ENCODE results near the gene CNOT10. TPM values are rescaled to one million over a fixed set of nuclear protein-coding genes. Genes with fewer than 3 reads are reported as not detected.

The CNOT10 gene
- total RNA-seq, 1 experiment from 2014 or later = 13.0 TPM

DNA sequence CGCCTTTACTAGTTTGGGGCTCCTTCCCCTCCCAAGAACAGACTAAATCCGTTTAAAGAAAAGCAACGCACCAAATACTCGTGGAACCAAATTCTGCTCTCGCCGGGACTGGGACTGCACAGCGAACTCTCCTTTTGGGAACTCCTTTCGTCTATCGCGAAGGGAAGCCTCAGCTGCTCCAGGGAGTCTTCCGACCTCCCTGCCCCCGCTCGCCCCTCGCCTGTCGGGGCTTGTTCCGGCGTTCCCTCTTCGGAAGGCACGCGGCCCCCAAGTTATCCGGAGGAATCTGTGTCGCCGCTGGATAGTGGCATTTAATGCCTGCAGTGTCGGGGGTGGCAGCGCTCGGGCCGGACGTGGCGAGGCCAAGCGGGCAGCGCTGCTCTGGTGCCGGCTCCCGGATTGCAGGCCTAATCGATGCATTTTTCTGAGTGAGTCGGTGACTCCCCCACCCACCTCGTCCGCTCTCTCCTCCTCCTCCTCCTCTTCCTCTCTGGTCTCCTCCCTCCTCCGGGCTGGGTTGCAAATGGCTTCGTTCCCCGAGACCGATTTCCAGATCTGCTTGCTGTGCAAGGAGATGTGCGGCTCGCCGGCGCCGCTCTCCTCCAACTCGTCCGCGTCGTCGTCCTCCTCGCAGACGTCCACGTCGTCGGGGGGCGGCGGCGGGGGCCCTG, 132.7 kb downstream of the CNOT10 start, which contains the start of gene TRIM71:
TSS of gene TRIM71 (plus strand) at position 440 of the 671 bp plus-strand sequence. CDS start at position 524, 84 bp downstream.
- DNase-seq (ENCODE audit: low spot score) = no peak

DNA sequence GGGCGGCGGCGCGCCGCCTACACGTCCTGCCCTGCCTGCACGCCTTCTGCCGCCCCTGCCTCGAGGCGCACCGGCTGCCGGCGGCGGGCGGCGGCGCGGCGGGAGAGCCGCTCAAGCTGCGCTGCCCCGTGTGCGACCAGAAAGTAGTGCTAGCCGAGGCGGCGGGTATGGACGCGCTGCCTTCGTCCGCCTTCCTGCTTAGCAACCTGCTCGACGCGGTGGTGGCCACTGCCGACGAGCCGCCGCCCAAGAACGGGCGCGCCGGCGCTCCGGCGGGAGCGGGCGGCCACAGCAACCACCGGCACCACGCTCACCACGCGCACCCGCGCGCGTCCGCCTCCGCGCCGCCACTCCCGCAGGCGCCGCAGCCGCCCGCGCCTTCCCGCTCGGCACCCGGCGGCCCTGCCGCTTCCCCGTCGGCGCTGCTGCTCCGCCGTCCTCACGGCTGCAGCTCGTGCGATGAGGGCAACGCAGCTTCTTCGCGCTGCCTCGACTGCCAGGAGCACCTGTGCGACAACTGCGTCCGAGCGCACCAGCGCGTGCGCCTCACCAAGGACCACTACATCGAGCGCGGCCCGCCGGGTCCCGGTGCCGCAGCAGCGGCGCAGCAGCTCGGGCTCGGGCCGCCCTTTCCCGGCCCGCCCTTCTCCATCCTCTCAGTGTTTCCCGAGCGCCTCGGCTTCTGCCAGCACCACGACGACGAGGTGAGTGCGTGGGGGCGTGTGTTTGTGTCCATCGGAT, 133.4 kb downstream of the CNOT10 start:
- DNase-seq (ENCODE audit: low spot score) = no peak

DNA sequence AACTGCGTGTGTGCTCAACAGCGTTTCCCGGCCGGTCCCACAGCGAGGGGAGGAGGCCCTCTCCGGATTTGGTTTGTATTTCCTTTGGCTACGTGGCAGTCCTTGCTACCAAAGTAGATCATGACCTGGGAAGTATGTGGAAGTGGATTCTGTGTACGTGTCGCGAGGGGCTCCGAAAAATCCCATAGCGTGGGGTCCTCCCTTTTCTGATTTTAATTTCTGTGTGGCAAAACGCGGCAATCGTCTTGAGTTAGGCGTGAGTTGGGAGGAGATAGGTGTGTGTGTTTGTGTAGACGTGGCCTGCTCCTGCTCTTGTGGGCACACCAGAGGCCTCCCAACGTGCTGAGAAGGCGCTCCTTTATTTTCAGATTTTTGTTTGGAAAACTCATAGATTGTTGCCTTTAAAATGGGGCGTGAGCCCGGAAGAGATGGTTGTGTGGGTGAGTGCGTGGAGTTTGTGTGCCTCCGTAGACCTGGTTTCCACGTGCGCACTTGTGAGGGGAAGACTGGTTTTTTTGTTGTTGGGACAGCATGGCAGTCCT, 134.1 kb downstream of the CNOT10 start:
- DNase-seq (ENCODE audit: low spot score) = no peak

DNA sequence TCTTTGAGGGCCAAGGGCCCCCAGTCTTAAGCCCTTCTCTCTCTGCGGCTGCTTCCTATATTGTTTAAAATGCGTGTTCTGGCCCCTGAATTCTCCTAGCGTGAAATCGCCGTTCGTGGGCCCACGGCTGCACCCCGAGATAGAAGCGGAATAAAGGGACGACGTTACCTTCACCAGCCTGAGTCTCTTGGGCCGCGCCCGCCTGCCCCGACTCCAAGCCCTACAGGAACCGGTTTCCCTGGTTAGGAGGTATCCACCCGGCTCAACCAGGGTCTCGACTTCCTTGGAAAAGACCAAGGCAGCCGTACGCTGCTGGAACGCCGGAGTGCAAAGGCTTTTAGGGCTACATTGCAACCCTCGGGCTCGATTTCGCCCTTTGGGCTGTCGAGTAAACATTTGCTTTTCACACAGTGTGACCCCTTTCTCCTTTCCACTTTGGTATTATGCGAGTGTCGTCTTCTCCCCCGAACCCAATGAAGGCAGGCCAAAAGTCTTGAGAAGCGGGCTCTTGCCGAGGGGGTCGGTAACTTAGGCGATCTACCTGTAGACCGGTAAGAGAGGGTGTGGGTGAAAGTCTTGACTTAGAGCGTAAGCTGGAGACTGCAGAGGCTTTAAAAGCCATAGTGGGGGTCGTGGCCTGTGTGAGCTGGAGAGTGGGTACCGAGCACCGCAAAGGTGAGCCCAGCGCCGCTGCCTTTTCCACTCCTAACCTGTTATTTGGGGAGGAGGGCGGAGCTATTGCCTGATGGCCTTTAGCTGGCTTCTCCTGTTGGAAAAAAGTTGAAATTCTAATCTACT, 134.8 kb downstream of the CNOT10 start:
- no peak for DNase-seq (ENCODE audit: low spot score)

DNA sequence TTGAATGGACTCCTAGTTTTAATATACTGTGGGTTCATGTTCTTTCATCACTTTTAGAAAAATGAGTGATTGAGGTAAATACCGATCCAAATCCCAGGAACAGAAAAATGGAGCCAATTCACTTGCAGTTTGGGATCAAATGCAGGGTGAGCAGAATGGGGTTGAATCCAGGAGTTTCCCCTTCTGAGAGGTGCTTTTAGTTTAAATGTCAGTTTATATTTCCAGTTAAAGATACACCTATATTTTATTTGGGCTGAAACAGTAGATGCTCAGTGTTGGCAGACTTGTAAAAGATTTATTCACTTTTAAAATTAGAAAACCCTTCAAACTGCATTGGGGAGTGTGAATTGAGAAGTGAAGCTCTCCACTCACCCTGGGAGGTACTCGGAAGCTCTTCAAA, 135.4 kb downstream of the CNOT10 start:
- no peak for DNase-seq (ENCODE audit: low spot score)

DNA sequence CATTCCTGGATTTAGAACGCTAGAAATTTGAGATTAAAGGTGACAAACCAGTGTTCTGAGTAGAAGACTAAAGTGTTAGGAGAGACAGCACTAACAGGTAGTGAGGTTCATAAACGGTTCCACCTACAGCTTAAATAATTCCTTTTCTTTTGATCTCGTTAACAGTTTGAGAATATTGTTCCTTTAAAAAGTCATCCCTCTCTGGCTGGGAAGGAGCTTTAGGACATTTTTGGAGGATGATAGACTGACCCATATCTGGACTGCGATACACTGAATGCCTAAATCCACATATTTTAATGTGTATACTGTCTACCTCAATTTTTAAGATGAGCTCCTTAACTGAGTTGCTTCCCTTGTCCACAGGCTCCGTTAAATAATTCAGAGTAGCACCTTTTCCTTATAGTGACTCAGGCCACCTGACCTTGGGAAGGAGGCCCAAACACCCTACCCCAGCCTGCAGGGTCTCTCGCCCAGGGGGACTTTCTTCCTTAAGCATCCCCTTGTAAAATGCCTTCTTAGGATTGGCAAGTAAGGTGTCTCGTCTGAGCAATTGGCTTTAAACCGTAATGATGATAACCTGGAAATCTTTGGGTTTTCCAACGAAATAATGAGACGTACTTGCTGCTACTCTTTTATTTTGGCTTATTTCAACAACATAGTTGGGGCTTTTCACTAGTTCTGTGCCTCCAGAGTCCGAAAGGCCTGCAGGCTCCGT, 136.1 kb downstream of the CNOT10 start:
- DNase-seq (ENCODE audit: low spot score) = no peak

DNA sequence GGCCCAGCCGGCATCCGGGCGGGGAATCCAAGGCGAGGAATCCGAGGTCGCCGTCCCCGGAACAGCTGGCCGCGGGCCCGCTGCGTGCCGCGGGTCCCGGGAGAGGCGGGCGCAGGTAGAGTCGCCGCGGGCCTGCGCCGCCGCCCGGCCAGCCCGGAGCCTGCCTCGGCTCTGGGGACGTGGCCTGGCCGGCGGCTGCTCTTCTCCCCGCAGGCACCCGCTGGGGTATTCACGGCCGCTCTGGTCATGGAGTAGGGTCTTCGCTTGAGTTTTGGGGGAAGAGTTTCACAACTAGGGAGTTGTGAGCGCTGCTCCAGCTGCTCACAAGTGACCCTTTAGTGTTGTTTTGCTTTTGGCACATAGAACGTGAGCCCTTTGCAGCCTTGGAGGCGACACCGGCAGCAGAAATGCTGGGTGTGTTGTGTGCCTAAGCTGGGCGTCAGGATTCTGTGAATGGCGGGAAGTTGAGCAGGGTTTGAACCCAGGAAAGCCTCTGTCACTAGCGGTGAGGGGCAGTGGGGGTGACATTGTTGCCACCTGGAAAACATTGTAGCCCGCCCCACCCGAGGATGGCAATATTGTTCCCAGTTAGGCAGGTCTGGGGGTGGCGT, 136.8 kb downstream of the CNOT10 start:
- DNase-seq (ENCODE audit: low spot score) = no peak

DNA sequence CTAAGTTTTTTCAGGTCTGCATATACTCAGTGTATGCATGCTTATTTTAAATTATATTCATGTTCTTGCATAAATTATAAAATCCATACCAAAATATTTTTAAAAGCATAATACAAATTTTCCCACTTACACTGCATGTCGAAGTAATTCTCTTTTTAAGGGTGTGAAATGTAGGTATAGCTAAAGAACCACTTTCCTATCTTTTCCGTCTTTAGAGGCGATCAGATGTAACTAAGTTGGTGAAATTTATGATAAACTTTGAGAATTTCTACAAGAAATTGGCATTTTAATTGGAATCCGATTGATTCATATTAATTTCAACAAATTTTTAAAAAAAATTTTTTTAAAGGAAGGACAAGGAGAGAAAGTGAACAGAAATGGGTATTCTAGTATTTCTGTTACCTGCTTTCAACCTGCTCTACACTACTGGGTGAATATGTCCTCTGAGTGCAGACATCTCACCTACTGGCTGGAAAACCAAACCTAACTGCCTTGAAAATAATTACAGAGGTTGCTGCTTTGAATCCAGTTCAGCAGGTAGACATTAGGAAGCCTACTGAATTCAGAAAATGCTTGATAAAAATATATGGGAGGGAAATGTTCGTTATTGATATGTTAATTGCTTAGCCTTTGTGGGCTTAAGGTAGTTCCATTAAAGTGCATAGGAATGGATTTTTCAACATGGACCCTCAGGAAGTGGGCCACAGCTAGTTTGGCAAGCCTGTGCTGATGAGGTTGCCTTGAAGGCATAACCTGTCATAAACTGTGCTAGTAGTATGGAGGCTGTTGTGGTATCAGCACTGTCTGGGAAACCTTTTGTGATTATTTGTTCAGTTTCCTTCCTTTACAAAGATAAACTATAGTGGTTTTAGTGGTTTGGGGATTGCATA, 137.9 kb downstream of the CNOT10 start:
- no peak for DNase-seq (ENCODE audit: low spot score)

Other genes starting within 250 kb of the CNOT10 start
- 38.6 and 44.1 TPM in 2 replicates for gene CMTM6, start 182.3 kb upstream of the CNOT10 start, total RNA-seq (2014; rRNA removed; shearing (Covaris generic))
- gene DYNC1LI1, start 114.3 kb upstream of the CNOT10 start, total RNA-seq (2014; rRNA removed; shearing (Covaris generic)) = 11.2 and 14.6 TPM in 2 replicates
- gene TRIM71, start 132.8 kb downstream of the CNOT10 start, total RNA-seq (2014; rRNA removed; shearing (Covaris generic)) = not detected in 2 replicates